Iris pigment epithelial cell (primary cell): ENCODE results near the gene ADAMTS16.

ENCODE experiments used
- DNase-seq: peaks from one replicate; pipeline ENCODE4 v3.0.0-alpha.2; 2011; ENCODE audit warnings: low read depth

Gene ADAMTS16

GRCh38 chr5:5141625-5142525 is 1.7 kb downstream of the ADAMTS16 start:
- peak; percentile 55 for DNase-seq

- no peak for DNase-seq
These were observed 4.3 kb downstream of the ADAMTS16 start for GRCh38 chr5:5144441-5144840.

- peak; percentile 67 for DNase-seq
These were observed 5.8 kb downstream of the ADAMTS16 start for GRCh38 chr5:5145651-5146529.

GRCh38 chr5:5146530-5147160 is 6.5 kb downstream of the ADAMTS16 start:
- no peak for DNase-seq

GRCh38 chr5:5149154-5149553 is 9.0 kb downstream of the ADAMTS16 start:
- no peak for DNase-seq

- DNase-seq: no peak
These were observed 10.5 kb downstream of the ADAMTS16 start for GRCh38 chr5:5150667-5151066.

- DNase-seq: no peak
These were observed 14.6 kb downstream of the ADAMTS16 start for GRCh38 chr5:5154733-5155132.

GRCh38 chr5:5155617-5156016 is 15.5 kb downstream of the ADAMTS16 start:
- DNase-seq: no peak

- DNase-seq: no peak
These were observed 16.4 kb downstream of the ADAMTS16 start for GRCh38 chr5:5156471-5157082.

- DNase-seq: peak; percentile 34
These were observed 18.4 kb downstream of the ADAMTS16 start for GRCh38 chr5:5158472-5158895.

GRCh38 chr5:5159282-5160103 is 19.4 kb downstream of the ADAMTS16 start:
- no peak for DNase-seq

- no peak for DNase-seq
These were observed 24.0 kb downstream of the ADAMTS16 start for GRCh38 chr5:5164163-5164562.

GRCh38 chr5:5165541-5166002 is 25.4 kb downstream of the ADAMTS16 start:
- DNase-seq: no peak

GRCh38 chr5:5169466-5169865 is 29.3 kb downstream of the ADAMTS16 start:
- no peak for DNase-seq

GRCh38 chr5:5178136-5178535 is 38.0 kb downstream of the ADAMTS16 start:
- DNase-seq: peak; percentile 6

- DNase-seq: no peak
These were observed 38.5 kb downstream of the ADAMTS16 start for GRCh38 chr5:5178580-5178979.

GRCh38 chr5:5179079-5179478 is 38.9 kb downstream of the ADAMTS16 start:
- no peak for DNase-seq

GRCh38 chr5:5179597-5179996 is 39.5 kb downstream of the ADAMTS16 start:
- no peak for DNase-seq

GRCh38 chr5:5181650-5182324 is 41.7 kb downstream of the ADAMTS16 start:
- no peak for DNase-seq

- DNase-seq: no peak
These were observed 42.5 kb downstream of the ADAMTS16 start for GRCh38 chr5:5182508-5183188.
